ENCODE results near the gene TPSG1.

TPSG1 gene

GRCh38 chr16:1209081-1209480 lies 16.0 kb downstream of the TPSG1 start:
- TF ChIP-seq CTCF (IDR thresholded peaks at IDR 0.05; ENCODE audit: low read length, missing control alignments), result no peak
- DNase-seq (ENCODE audit: low read depth), result no peak

GRCh38 chr16:1208239-1208830 lies 16.7 kb downstream of the TPSG1 start:
- H3K4me3 ChIP-seq (replicated peaks; ENCODE audit: low read depth, low read length), result no peak overlapping the region
- no peak for TF ChIP-seq CTCF (IDR thresholded peaks at IDR 0.05; ENCODE audit: low read length, missing control alignments)
- DNase-seq (ENCODE audit: low read depth), result no peak

More at GRCh38 chr16:1209081-1209480, 16.0 kb downstream of the TPSG1 start:
- no peak overlapping the region for H3K4me3 ChIP-seq (replicated peaks; ENCODE audit: low read depth, low read length)

GRCh38 chr16:1206786-1207185 lies 18.3 kb downstream of the TPSG1 start:
- DNase-seq (ENCODE audit: low read depth), result no peak
- TF ChIP-seq CTCF (IDR thresholded peaks at IDR 0.05; ENCODE audit: low read length, missing control alignments), result no peak
- no peak overlapping the region for H3K4me3 ChIP-seq (replicated peaks; ENCODE audit: low read depth, low read length)

- H3K4me3 ChIP-seq (replicated peaks; ENCODE audit: low read depth, low read length), result no peak overlapping the region
- TF ChIP-seq CTCF (IDR thresholded peaks at IDR 0.05; ENCODE audit: low read length, missing control alignments), result no peak
- no peak for DNase-seq (ENCODE audit: low read depth)
Measured at GRCh38 chr16:1206326-1206725, 18.7 kb downstream of the TPSG1 start.

- no peak for DNase-seq (ENCODE audit: low read depth)
- H3K4me3 ChIP-seq (replicated peaks; ENCODE audit: low read depth, low read length), result no peak overlapping the region
- TF ChIP-seq CTCF (IDR thresholded peaks at IDR 0.05; ENCODE audit: low read length, missing control alignments), result no peak
Measured at GRCh38 chr16:1204933-1205332, 20.1 kb downstream of the TPSG1 start.

- TF ChIP-seq CTCF (IDR thresholded peaks at IDR 0.05; ENCODE audit: low read length, missing control alignments), result no peak
- no peak for DNase-seq (ENCODE audit: low read depth)
Measured at GRCh38 chr16:1202274-1202673, 22.8 kb downstream of the TPSG1 start.

GRCh38 chr16:1201444-1201843 lies 23.6 kb downstream of the TPSG1 start:
- no peak for TF ChIP-seq CTCF (IDR thresholded peaks at IDR 0.05; ENCODE audit: low read length, missing control alignments)
- no peak for DNase-seq (ENCODE audit: low read depth)
- no peak overlapping the region for H3K4me3 ChIP-seq (replicated peaks; ENCODE audit: low read depth, low read length)

More at GRCh38 chr16:1202274-1202673, 22.8 kb downstream of the TPSG1 start:
- H3K4me3 ChIP-seq (replicated peaks; ENCODE audit: low read depth, low read length), result no peak overlapping the region
